Hepatocyte (in vitro differentiated cells): ENCODE data around the gene CD82.

Experiments
- EZH2 ChIP-seq: fragments of 200-600 bp; sonication (generic); IDR thresholded peaks from 2 replicates; pipeline ENCODE4 v1.6.1; 2016; ENCODE audit warnings: antibody characterized with exemption, mild to moderate bottlenecking, borderline replicate concordance
- TF ChIP-seq, protein P1 (sequence below): fragments of 200-600 bp; sonication (generic); IDR thresholded peaks from 2 replicates; pipeline ENCODE4 v1.5.1; 2016; ENCODE audit warnings: antibody characterized with exemption, mild to moderate bottlenecking; ENCODE audit not compliant: poor library complexity

DNA sequence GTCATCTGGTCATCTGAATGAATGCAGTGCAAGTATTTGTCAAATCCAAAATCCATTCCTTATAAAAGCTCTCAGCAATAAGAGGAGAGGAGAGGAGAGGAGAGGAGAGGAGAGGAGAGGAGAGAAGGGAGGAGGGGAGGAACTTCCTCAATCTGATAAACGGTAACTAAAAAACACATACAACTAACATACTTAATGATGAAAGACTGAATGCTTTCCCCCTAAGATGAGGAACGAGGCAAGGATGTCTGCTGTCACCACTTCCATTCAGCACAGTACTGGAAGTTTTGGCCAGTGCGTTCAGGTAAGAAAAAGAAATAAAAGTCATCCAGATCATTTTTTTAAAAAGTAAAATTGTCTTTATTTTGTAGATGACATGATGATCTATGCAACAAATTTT lies 80.4 kb downstream of the CD82 start:
- TF ChIP-seq, protein P1, sequence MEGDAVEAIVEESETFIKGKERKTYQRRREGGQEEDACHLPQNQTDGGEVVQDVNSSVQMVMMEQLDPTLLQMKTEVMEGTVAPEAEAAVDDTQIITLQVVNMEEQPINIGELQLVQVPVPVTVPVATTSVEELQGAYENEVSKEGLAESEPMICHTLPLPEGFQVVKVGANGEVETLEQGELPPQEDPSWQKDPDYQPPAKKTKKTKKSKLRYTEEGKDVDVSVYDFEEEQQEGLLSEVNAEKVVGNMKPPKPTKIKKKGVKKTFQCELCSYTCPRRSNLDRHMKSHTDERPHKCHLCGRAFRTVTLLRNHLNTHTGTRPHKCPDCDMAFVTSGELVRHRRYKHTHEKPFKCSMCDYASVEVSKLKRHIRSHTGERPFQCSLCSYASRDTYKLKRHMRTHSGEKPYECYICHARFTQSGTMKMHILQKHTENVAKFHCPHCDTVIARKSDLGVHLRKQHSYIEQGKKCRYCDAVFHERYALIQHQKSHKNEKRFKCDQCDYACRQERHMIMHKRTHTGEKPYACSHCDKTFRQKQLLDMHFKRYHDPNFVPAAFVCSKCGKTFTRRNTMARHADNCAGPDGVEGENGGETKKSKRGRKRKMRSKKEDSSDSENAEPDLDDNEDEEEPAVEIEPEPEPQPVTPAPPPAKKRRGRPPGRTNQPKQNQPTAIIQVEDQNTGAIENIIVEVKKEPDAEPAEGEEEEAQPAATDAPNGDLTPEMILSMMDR = no peak
- TF ChIP-seq EZH2 = no peak
